GM23338 (cell line): ENCODE measurements around the gene ATP10D. TPM values are rescaled to one million over a fixed set of nuclear protein-coding genes. Genes with fewer than 3 reads are reported as not detected.

Experiments used
- ATAC-seq: fragments of 200-7000 bp; cut with Tn5 transposase; 3 replicates; pipeline ENCODE4 v1.9.1; 2020
- DNase-seq: peaks from one replicate; pipeline ENCODE4 v3.0.0-alpha.2; 2015; ENCODE audit warnings: low spot score
- H2AFZ ChIP-seq: fragments of 200-600 bp; sonication (generic); 2 replicates; pipeline ENCODE4 v1.8.0; 2016; ENCODE audit warnings: antibody characterized with exemption, mild to moderate bottlenecking, moderate library complexity
- H3F3A ChIP-seq: fragments of 200-600 bp; sonication (generic); replicated peaks from 2 replicates; pipeline ENCODE4 v1.8.0; 2017; ENCODE audit warnings: antibody characterized with exemption, mixed run types, low read depth
- H3K27ac ChIP-seq: fragments of 200-600 bp; sonication (generic); 2 replicates; pipeline ENCODE4 v1.6.1; 2016; ENCODE audit warnings: low read depth
- H3K27me3 ChIP-seq: fragments of 200-600 bp; sonication (generic); 2 replicates; pipeline ENCODE4 v1.8.0; 2016; ENCODE audit warnings: mild to moderate bottlenecking, mixed run types, moderate library complexity; ENCODE audit not compliant: insufficient read depth
- H3K36me3 ChIP-seq: fragments of 200-600 bp; sonication (generic); 2 replicates; pipeline ENCODE4 v1.8.0; 2016; ENCODE audit warnings: mild to moderate bottlenecking; ENCODE audit not compliant: insufficient read depth
- H3K4me1 ChIP-seq: fragments of 200-600 bp; sonication (generic); 2 replicates; pipeline ENCODE4 v1.8.0; 2016; ENCODE audit warnings: mild to moderate bottlenecking, moderate library complexity; ENCODE audit not compliant: insufficient read depth
- H3K4me2 ChIP-seq: fragments of 200-600 bp; sonication (generic); 2 replicates; pipeline ENCODE4 v1.7.1; 2017; ENCODE audit warnings: mixed run types
- H3K4me3 ChIP-seq: fragments of 200-600 bp; sonication (generic); 2 replicates; pipeline ENCODE4 v1.6.1; 2016; ENCODE audit warnings: mixed run types
- H3K79me2 ChIP-seq: fragments of 200-600 bp; sonication (generic); replicated peaks from 2 replicates; pipeline ENCODE4 v1.8.0; 2017; ENCODE audit warnings: mild to moderate bottlenecking; ENCODE audit not compliant: insufficient read depth
- H3K9me2 ChIP-seq: fragments of 200-600 bp; sonication (generic); 2 replicates; pipeline ENCODE4 v1.8.0; 2017; ENCODE audit not compliant: insufficient read depth
- H4K20me1 ChIP-seq: fragments of 200-600 bp; sonication (generic); replicated peaks from 2 replicates; pipeline ENCODE4 v1.8.0; 2017; ENCODE audit warnings: mild to moderate bottlenecking; ENCODE audit not compliant: insufficient read depth
- H3K27ac Mint-ChIP-seq: 2 replicates; pipeline ENCODE4 v1.8.0; 2020; ENCODE audit warnings: inconsistent platforms, mild to moderate bottlenecking, moderate library complexity, mixed read lengths
- H3K27me3 Mint-ChIP-seq: 3 replicates; pipeline ENCODE4 v1.8.0; 2022; ENCODE audit warnings: low read depth, mild to moderate bottlenecking, moderate library complexity, mixed read lengths, inconsistent platforms; ENCODE audit not compliant: insufficient read depth, poor library complexity
- H3K36me3 Mint-ChIP-seq: 3 replicates; pipeline ENCODE4 v1.8.0; 2021; ENCODE audit warnings: low read depth, mild to moderate bottlenecking, inconsistent platforms, moderate library complexity, mixed read lengths
- H3K4me1 Mint-ChIP-seq: 3 replicates; pipeline ENCODE4 v1.8.0; 2020; ENCODE audit warnings: mild to moderate bottlenecking, inconsistent platforms, mixed read lengths
- H3K4me3 Mint-ChIP-seq: 3 replicates; pipeline ENCODE4 v1.8.0; 2021; ENCODE audit warnings: moderate library complexity, mild to moderate bottlenecking, inconsistent platforms, mixed read lengths
- H3K9me3 Mint-ChIP-seq: 3 replicates; pipeline ENCODE4 v1.8.0; 2020; ENCODE audit warnings: moderate library complexity, mild to moderate bottlenecking, inconsistent platforms, mixed read lengths
- CREB1 ChIP-seq: fragments of 250-450 bp; sonication (Bioruptor Pico); IDR thresholded peaks from 2 replicates; pipeline ENCODE4 v1.5.0; 2020; ENCODE audit warnings: low read depth, mild to moderate bottlenecking, moderate library complexity
- EZH2 ChIP-seq: fragments of 200-600 bp; sonication (generic); IDR thresholded peaks from one replicate; pipeline ENCODE4 v1.8.0; 2017; ENCODE audit warnings: antibody characterized with exemption, mild to moderate bottlenecking, low read depth; ENCODE audit not compliant: unreplicated experiment
- EZH2phosphoT487 ChIP-seq: fragments of 200-600 bp; sonication (generic); IDR thresholded peaks from one replicate; pipeline ENCODE4 v1.8.1; 2018; ENCODE audit warnings: antibody characterized with exemption; ENCODE audit not compliant: unreplicated experiment
- JUNB ChIP-seq: IDR thresholded peaks from one replicate; pipeline ENCODE4 v1.6.1; 2016; ENCODE audit warnings: antibody characterized with exemption; ENCODE audit not compliant: unreplicated experiment
- NANOG ChIP-seq: IDR thresholded peaks from 2 replicates; pipeline ENCODE4 v1.6.1; 2016; ENCODE audit warnings: antibody characterized with exemption, borderline replicate concordance
- POLR2AphosphoS5 ChIP-seq: IDR thresholded peaks from 2 replicates; pipeline ENCODE4 v1.6.1; 2016; ENCODE audit warnings: antibody characterized with exemption, low read depth
- STAT1 ChIP-seq: IDR thresholded peaks from one replicate; pipeline ENCODE4 v1.6.1; 2016; ENCODE audit warnings: antibody characterized with exemption; ENCODE audit not compliant: unreplicated experiment
- ZNF114 ChIP-seq: fragments of 250-450 bp; sonication (Bioruptor Pico); IDR thresholded peaks from 2 replicates; pipeline ENCODE4 v1.5.0; 2020; ENCODE audit warnings: mild to moderate bottlenecking, moderate library complexity
- ZNF331 ChIP-seq: fragments of 250-450 bp; sonication (Bioruptor Pico); IDR thresholded peaks from 2 replicates; pipeline ENCODE4 v1.5.0; 2020; ENCODE audit warnings: low read depth, mild to moderate bottlenecking, moderate library complexity
- polyA plus RNA-seq: library from polyadenylated mRNA; unstranded; fragments of >200 nt; fragmentation: Nextera tagmentation; extraction: Ambion mirVana; gene quantifications from 2 replicates; pipeline ENCODE4 v1.2.1, GENCODE V29; 2016
- total RNA-seq: library from RNA; depleted of rRNA; stranded (reverse); fragments of >200 nt; shearing (Covaris generic); gene quantifications from 2 replicates; pipeline ENCODE4 v1.2.3, GENCODE V29; 2014
- TF ChIP-seq, protein P1 (sequence below): IDR thresholded peaks from one replicate; pipeline ENCODE4 v1.6.1; 2018; ENCODE audit warnings: antibody characterized with exemption; ENCODE audit not compliant: unreplicated experiment
- TF ChIP-seq, protein P2 (sequence below): IDR thresholded peaks from 2 replicates; pipeline ENCODE4 v1.6.1; 2016; ENCODE audit warnings: antibody characterized with exemption
- TF ChIP-seq, protein P3 (sequence below): fragments of 250-450 bp; sonication (Bioruptor Pico); IDR thresholded peaks from 2 replicates; pipeline ENCODE4 v1.5.0; 2020; ENCODE audit warnings: mild to moderate bottlenecking, moderate library complexity
- TF ChIP-seq, protein P4 (sequence below), 2 experiments: fragments of 200-600 bp in 1 of 2; sonication (generic) in 1 of 2; conservative IDR thresholded peaks; 2 replicates each; pipeline versions ENCODE4 v1.5.1 to v1.6.1; 2016 to 2017; ENCODE audit warnings: antibody characterized with exemption in 2 of 2, low read depth in 2 of 2, mild to moderate bottlenecking in 2 of 2, moderate library complexity in 1 of 2

The ATP10D gene
- total and polyA plus RNA-seq, 2 experiments from 2014 or later: 4.5 to 4.7 TPM

DNA sequence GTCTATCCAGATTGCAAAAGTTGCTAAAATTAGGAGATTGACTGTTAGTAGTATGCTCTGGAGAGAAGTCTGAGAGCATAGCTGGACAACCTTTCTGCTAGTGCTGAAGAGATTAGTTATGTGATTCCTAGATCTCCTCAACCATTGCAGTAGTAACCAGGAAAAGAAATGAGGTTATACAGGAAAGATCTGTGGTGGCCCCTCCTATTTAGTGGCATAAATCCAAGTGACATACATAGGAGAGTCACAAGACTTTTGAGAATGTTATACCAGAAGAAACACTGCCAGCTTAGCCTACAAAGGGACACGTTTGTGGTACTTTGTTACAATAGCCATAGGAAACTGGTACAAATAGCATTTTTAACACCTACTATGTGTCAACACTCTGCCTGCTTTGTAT is 105.2 kb downstream of the ATP10D start:
- no peaks in the 10 kb centered on the region for H3K27me3 ChIP-seq
- H3K27ac Mint-ChIP-seq: no peak overlapping the region
- TF ChIP-seq EZH2phosphoT487: no peak
- TF ChIP-seq, protein P1, sequence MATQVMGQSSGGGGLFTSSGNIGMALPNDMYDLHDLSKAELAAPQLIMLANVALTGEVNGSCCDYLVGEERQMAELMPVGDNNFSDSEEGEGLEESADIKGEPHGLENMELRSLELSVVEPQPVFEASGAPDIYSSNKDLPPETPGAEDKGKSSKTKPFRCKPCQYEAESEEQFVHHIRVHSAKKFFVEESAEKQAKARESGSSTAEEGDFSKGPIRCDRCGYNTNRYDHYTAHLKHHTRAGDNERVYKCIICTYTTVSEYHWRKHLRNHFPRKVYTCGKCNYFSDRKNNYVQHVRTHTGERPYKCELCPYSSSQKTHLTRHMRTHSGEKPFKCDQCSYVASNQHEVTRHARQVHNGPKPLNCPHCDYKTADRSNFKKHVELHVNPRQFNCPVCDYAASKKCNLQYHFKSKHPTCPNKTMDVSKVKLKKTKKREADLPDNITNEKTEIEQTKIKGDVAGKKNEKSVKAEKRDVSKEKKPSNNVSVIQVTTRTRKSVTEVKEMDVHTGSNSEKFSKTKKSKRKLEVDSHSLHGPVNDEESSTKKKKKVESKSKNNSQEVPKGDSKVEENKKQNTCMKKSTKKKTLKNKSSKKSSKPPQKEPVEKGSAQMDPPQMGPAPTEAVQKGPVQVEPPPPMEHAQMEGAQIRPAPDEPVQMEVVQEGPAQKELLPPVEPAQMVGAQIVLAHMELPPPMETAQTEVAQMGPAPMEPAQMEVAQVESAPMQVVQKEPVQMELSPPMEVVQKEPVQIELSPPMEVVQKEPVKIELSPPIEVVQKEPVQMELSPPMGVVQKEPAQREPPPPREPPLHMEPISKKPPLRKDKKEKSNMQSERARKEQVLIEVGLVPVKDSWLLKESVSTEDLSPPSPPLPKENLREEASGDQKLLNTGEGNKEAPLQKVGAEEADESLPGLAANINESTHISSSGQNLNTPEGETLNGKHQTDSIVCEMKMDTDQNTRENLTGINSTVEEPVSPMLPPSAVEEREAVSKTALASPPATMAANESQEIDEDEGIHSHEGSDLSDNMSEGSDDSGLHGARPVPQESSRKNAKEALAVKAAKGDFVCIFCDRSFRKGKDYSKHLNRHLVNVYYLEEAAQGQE: no peak
- TF ChIP-seq, protein P2, sequence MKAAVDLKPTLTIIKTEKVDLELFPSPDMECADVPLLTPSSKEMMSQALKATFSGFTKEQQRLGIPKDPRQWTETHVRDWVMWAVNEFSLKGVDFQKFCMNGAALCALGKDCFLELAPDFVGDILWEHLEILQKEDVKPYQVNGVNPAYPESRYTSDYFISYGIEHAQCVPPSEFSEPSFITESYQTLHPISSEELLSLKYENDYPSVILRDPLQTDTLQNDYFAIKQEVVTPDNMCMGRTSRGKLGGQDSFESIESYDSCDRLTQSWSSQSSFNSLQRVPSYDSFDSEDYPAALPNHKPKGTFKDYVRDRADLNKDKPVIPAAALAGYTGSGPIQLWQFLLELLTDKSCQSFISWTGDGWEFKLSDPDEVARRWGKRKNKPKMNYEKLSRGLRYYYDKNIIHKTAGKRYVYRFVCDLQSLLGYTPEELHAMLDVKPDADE: no peak
- no peak for TF ChIP-seq CREB1
- TF ChIP-seq ZNF114 (CRISPR knock-in tag): no peak
- no peak for TF ChIP-seq JUNB
- TF ChIP-seq NANOG: no peak
- TF ChIP-seq POLR2AphosphoS5: no peak
- TF ChIP-seq, protein P3, sequence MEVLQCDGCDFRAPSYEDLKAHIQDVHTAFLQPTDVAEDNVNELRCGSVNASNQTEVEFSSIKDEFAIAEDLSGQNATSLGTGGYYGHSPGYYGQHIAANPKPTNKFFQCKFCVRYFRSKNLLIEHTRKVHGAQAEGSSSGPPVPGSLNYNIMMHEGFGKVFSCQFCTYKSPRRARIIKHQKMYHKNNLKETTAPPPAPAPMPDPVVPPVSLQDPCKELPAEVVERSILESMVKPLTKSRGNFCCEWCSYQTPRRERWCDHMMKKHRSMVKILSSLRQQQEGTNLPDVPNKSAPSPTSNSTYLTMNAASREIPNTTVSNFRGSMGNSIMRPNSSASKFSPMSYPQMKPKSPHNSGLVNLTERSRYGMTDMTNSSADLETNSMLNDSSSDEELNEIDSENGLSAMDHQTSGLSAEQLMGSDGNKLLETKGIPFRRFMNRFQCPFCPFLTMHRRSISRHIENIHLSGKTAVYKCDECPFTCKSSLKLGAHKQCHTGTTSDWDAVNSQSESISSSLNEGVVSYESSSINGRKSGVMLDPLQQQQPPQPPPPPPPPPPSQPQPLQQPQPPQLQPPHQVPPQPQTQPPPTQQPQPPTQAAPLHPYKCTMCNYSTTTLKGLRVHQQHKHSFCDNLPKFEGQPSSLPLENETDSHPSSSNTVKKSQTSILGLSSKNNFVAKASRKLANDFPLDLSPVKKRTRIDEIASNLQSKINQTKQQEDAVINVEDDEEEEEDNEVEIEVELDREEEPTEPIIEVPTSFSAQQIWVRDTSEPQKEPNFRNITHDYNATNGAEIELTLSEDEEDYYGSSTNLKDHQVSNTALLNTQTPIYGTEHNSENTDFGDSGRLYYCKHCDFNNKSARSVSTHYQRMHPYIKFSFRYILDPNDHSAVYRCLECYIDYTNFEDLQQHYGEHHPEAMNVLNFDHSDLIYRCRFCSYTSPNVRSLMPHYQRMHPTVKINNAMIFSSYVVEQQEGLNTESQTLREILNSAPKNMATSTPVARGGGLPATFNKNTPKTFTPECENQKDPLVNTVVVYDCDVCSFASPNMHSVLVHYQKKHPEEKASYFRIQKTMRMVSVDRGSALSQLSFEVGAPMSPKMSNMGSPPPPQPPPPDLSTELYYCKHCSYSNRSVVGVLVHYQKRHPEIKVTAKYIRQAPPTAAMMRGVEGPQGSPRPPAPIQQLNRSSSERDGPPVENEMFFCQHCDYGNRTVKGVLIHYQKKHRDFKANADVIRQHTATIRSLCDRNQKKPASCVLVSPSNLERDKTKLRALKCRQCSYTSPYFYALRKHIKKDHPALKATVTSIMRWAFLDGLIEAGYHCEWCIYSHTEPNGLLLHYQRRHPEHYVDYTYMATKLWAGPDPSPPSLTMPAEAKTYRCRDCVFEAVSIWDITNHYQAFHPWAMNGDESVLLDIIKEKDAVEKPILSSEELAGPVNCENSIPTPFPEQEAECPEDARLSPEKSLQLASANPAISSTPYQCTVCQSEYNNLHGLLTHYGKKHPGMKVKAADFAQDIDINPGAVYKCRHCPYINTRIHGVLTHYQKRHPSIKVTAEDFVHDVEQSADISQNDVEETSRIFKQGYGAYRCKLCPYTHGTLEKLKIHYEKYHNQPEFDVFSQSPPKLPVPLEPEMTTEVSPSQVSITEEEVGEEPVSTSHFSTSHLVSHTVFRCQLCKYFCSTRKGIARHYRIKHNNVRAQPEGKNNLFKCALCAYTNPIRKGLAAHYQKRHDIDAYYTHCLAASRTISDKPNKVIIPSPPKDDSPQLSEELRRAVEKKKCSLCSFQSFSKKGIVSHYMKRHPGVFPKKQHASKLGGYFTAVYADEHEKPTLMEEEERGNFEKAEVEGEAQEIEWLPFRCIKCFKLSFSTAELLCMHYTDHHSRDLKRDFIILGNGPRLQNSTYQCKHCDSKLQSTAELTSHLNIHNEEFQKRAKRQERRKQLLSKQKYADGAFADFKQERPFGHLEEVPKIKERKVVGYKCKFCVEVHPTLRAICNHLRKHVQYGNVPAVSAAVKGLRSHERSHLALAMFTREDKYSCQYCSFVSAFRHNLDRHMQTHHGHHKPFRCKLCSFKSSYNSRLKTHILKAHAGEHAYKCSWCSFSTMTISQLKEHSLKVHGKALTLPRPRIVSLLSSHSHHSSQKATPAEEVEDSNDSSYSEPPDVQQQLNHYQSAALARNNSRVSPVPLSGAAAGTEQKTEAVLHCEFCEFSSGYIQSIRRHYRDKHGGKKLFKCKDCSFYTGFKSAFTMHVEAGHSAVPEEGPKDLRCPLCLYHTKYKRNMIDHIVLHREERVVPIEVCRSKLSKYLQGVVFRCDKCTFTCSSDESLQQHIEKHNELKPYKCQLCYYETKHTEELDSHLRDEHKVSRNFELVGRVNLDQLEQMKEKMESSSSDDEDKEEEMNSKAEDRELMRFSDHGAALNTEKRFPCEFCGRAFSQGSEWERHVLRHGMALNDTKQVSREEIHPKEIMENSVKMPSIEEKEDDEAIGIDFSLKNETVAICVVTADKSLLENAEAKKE (CRISPR knock-in tag): no peak
- no peak for TF ChIP-seq ZNF331
- TF ChIP-seq, protein P4, sequence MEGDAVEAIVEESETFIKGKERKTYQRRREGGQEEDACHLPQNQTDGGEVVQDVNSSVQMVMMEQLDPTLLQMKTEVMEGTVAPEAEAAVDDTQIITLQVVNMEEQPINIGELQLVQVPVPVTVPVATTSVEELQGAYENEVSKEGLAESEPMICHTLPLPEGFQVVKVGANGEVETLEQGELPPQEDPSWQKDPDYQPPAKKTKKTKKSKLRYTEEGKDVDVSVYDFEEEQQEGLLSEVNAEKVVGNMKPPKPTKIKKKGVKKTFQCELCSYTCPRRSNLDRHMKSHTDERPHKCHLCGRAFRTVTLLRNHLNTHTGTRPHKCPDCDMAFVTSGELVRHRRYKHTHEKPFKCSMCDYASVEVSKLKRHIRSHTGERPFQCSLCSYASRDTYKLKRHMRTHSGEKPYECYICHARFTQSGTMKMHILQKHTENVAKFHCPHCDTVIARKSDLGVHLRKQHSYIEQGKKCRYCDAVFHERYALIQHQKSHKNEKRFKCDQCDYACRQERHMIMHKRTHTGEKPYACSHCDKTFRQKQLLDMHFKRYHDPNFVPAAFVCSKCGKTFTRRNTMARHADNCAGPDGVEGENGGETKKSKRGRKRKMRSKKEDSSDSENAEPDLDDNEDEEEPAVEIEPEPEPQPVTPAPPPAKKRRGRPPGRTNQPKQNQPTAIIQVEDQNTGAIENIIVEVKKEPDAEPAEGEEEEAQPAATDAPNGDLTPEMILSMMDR (conservative IDR thresholded peaks at IDR 0.05; ENCODE audit: low read depth in 2 of 2): no peak
- TF ChIP-seq STAT1: no peak
- TF ChIP-seq EZH2: no peak
- no peak overlapping the region for H3K4me3 Mint-ChIP-seq
- no peaks in the 10 kb centered on the region for H3K27me3 Mint-ChIP-seq
- no peaks in the 10 kb centered on the region for H3K36me3 ChIP-seq
- ATAC-seq (no peak), DNase-seq (no peak)
- H3K9me3 Mint-ChIP-seq: peaks cover 4% of the 10 kb centered on the region; the same call in 2 of the 3 replicates
- H4K20me1 ChIP-seq: no peaks in the 10 kb centered on the region
- H3K9me2 ChIP-seq: no peaks in the 10 kb centered on the region
- H3F3A ChIP-seq: no peaks in the 10 kb centered on the region
- H3K4me3 ChIP-seq: no peak overlapping the region
- H3K4me1 Mint-ChIP-seq: no peaks in the 10 kb centered on the region
- no peak overlapping the region for H3K27ac ChIP-seq
- H3K79me2 ChIP-seq: no peaks in the 10 kb centered on the region
- H3K36me3 Mint-ChIP-seq: peaks cover 6% of the 10 kb centered on the region; the same call in 1 of the 3 replicates
- no peak overlapping the region for H3K4me2 ChIP-seq
- H2AFZ ChIP-seq: no peak overlapping the region
- no peaks in the 10 kb centered on the region for H3K4me1 ChIP-seq
